ENCODE measurements around the gene GCNT4. TPM values are rescaled to one million over a fixed set of nuclear protein-coding genes. Genes with fewer than 3 reads are reported as not detected.

The GCNT4 gene
- total and polyA plus RNA-seq, 12 donors, result 0.09 to 0.58 (median 0.31) TPM

- Histone ChIP-seq H3K27me3 (peaks cover 0 to 7% (median 0%) of the 10 kb centered on the region in 7 donors), H3K4me1 (no peaks in the 10 kb centered on the region), H3K4me3 (no peak overlapping the region), H3K27ac (no peak overlapping the region), H3K9me3 (no peaks in the 10 kb centered on the region), H3K36me3 (no peaks in the 10 kb centered on the region)
- no peak for TF ChIP-seq CTCF (IDR thresholded peaks at IDR 0.05)
- intact Hi-C loops (cut with DNase I), result no loop called here
- ATAC-seq, result no peak
- 53 to 58% methylated on average over 3 of the region's 3 CpGs for WGBS, 2 donors
- no peak for DNase-seq
These were observed 31.1 kb downstream of the GCNT4 start for GRCh38 chr5:75021219-75021618.

- H3K27ac ChIP-seq, result no peak overlapping the region
- intact Hi-C loops (cut with DNase I), result no loop called here
- peaks cover 0 to 7% (median 0%) of the 10 kb centered on the region in 7 donors for H3K27me3 ChIP-seq
- no peak for TF ChIP-seq CTCF (IDR thresholded peaks at IDR 0.05)
- no peak for ATAC-seq
- no peak for DNase-seq
- no peaks in the 10 kb centered on the region for H3K4me1 ChIP-seq
- no peaks in the 10 kb centered on the region for H3K36me3 ChIP-seq
- no peak overlapping the region for H3K4me3 ChIP-seq
- no peaks in the 10 kb centered on the region for H3K9me3 ChIP-seq
- 87 to 89% methylated on average over 10 of the region's 10 CpGs for WGBS, 2 donors
These were observed 32.2 kb downstream of the GCNT4 start for GRCh38 chr5:75020016-75020656.

GRCh38 chr5:75018805-75019587, 33.4 kb downstream of the GCNT4 start:
- no peaks in the 10 kb centered on the region for H3K36me3 ChIP-seq
- no peak overlapping the region for H3K4me3 ChIP-seq
- H3K4me1 ChIP-seq, result no peaks in the 10 kb centered on the region
- intact Hi-C loops (cut with DNase I), result no loop called here
- H3K27me3 ChIP-seq, result peaks cover 0 to 7% (median 0%) of the 10 kb centered on the region in 7 donors
- no peak overlapping the region for H3K27ac ChIP-seq
- ATAC-seq (no peak), DNase-seq (no peak)
- WGBS, 2 donors, result 64 to 75% methylated on average over 7 of the region's 7 CpGs
- peaks cover 0 to 9% (median 0%) of the 10 kb centered on the region in 11 donors for H3K9me3 ChIP-seq
- no peak for TF ChIP-seq CTCF (IDR thresholded peaks at IDR 0.05)

GRCh38 chr5:75017971-75018370, 34.4 kb downstream of the GCNT4 start:
- Histone ChIP-seq H3K36me3 (no peaks in the 10 kb centered on the region), H3K4me1 (no peaks in the 10 kb centered on the region), H3K27ac (no peak overlapping the region), H3K9me3 (peaks cover 0 to 9% (median 0%) of the 10 kb centered on the region in 11 donors), H3K4me3 (no peak overlapping the region), H3K27me3 (peaks cover 0 to 7% (median 0%) of the 10 kb centered on the region in 7 donors)
- intact Hi-C loops (cut with DNase I), result no loop called here
- no peak for ATAC-seq
- no peak for DNase-seq
- TF ChIP-seq CTCF (IDR thresholded peaks at IDR 0.05), result no peak
- 84 to 86% methylated on average over 5 of the region's 5 CpGs for WGBS, 2 donors
